Head of caudate nucleus (tissue), 42 donors: ENCODE data around the gene DCTN5.
"Not testable (repeated sequence)": the region's sequence is repeated elsewhere in the genome, so short reads cannot be mapped to it uniquely, and the experiment has no call there.

Experiments used
- DNase-seq, 42 donors: peaks; one replicate each; pipeline versions ENCODE4 v3.0.0 to v3.0.0-alpha.2; 2020 to 2021; ENCODE audit warnings: mixed read lengths in 7 of 42
- intact Hi-C: fragments of 100-400 bp; cut with DNase I; formaldehyde crosslinking; loops from one replicate; pipeline ENCODE4 v1.15.0; 2022

DCTN5 gene

DNA sequence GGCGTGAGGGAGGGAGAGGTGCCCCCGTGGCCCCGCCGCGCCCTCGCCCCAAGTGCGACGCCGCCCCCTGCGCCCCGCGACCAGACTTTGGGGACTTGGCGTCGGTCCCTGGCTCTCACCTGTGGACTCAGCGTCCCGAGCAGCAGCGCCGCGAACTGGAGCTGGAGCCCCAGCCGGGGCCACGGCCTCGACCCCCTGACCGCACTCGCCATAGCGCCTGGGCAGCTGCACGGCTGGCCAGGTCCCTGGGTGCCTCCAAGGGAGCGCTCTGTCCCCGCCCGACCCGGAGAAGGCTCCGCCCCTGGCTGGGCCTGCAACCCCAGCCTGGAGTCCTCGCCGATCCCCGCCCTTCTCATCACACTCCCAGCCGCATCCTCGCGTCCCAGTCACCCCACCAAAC is 71.7 kb downstream of the DCTN5 start, which contains the start of gene ERN2:
ERN2 (minus strand) TSS at position 247 of the 400 bp plus-strand sequence; CDS start at position 212, 35 bp downstream.
- intact Hi-C loops: no loop called here
- no peak for DNase-seq

DNA sequence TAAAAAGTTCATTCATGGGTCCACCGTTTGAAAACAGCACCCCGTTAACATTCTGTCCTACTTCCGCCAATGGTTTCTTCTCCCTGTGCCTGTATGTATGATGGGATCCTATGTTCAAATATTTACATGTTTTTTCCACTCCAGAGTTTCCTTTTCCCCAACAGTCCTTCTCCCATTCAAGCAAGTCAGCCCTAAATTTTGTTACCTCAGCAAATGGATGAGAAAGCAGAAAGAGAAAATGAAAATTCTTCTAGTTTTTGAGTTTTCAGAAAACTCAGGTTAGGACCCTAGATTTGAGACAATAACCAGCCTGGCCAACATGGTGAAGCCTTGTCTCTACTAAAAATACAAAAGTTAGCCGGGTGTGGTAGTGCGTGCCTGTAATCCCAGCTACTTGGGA is 75.2 kb downstream of the DCTN5 start:
- intact Hi-C loops: no loop called here

DNA sequence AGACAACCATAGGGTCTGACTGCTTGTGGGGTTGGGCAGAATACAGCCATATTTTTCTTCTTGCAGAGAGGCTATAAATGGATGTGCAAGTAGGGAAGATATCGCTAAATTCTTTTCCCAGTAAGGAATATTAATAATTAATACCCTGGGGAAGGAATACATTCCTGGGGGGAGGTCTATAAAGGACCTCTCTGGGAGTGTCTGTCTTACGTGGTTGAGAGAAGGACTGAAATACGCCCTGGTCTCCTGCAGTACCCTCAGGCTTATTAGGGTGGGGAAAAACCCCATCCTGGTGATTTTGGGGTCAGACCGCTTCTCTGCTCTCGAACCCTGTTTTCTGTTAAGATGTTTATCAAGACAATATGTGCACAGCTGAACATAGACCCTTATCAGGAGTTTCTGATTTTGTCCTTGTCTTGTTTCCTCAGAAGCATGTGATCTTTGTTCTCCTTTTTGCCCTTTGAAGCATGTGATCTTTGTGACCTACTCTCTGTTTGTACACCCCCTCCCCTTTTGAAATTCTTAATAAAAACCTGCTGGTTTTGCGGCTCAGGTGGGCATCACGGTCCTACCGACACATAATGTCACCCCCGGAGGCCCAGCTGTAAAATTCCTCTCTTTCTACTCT is 81.5 kb downstream of the DCTN5 start:
- DNase-seq, intact Hi-C loops: not testable (repeated sequence)

More for the DNA sequence above, 75.2 kb downstream of the DCTN5 start:
- no peak for DNase-seq

- intact Hi-C loops: no loop called here
- DNase-seq: no peak
Measured at GRCh38 chr16:23724096-23724784, 83.0 kb downstream of the DCTN5 start.

DNA sequence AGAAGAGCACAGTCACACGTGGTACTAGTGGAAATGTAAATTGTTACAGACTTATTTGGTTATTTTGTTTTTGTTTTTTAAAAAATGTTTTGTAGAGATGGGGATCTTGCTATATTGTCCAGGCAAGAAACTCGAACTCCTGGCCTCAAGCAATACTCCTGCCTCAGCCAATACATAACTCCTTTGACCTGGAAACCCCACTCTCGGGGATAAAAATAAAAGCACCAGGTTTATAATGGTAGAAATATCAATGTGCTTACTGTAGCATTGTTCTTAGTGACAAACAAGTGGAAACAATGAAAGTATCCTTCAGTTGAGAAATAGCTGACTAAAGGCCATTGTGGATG is 83.5 kb downstream of the DCTN5 start:
- no peak for DNase-seq
- intact Hi-C loops: no loop called here

- intact Hi-C loops: no loop called here
- DNase-seq: no peak
Measured at GRCh38 chr16:23726710-23727109, 85.4 kb downstream of the DCTN5 start.
